Adipocyte (in vitro differentiated cells): ENCODE measurements around the gene LPIN1.

Experiments
- DNase-seq: peaks from one replicate; pipeline ENCODE4 v3.0.0-alpha.2; 2015; ENCODE audit warnings: low read depth
- H3K27me3 ChIP-seq: replicated peaks from 2 replicates; pipeline ENCODE4 v1.7.0; 2013; ENCODE audit warnings: mild to moderate bottlenecking, low read length, moderate library complexity; ENCODE audit not compliant: control insufficient read depth, insufficient read depth
- H3K36me3 ChIP-seq: 2 replicates; pipeline ENCODE4 v1.7.0; 2013; ENCODE audit warnings: low read length, mild to moderate bottlenecking, moderate library complexity; ENCODE audit not compliant: control insufficient read depth, insufficient read depth, severe bottlenecking
- H3K4me1 ChIP-seq: 2 replicates; pipeline ENCODE4 v1.7.0; 2013; ENCODE audit warnings: mild to moderate bottlenecking, low read length, moderate library complexity; ENCODE audit not compliant: control insufficient read depth, insufficient read depth
- H3K4me3 ChIP-seq: 2 replicates; pipeline ENCODE4 v1.7.0; 2013; ENCODE audit warnings: mild to moderate bottlenecking, low read length, moderate library complexity
- H3K9ac ChIP-seq: 2 replicates; pipeline ENCODE4 v1.7.0; 2013; ENCODE audit warnings: mild to moderate bottlenecking, low read length, moderate library complexity
- H3K9me3 ChIP-seq: 2 replicates; pipeline ENCODE4 v1.7.0; 2013; ENCODE audit warnings: mild to moderate bottlenecking, low read length, moderate library complexity; ENCODE audit not compliant: control insufficient read depth

LPIN1 gene

DNA sequence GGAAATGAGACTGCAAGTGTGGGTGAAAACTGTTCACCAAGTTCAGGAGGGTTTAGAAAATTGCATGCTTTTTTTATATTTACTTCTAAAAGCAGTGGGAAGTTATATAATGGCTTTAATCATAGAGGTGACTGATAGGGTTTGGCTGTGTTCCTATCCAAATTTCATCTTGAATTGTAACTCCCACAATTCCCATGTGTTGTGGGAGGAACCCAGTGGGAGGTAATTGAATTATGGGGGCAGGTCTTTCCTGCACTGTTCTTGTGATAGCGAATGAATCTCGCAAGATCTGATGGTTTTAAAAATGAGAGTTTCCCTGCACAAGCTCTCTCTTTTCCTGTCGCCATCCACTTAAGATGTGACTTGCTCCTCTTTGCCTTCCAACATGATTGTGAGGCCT, 40.7 kb upstream of the LPIN1 start:
- DNase-seq = no peak
- H3K9ac ChIP-seq = no peak overlapping the region
- H3K9me3 ChIP-seq = no peaks in the 10 kb centered on the region
- H3K4me3 ChIP-seq = no peak overlapping the region
- H3K36me3 ChIP-seq = no peaks in the 10 kb centered on the region
- no peaks in the 10 kb centered on the region for H3K27me3 ChIP-seq
- H3K4me1 ChIP-seq = peaks cover 44% of the 10 kb centered on the region

DNA sequence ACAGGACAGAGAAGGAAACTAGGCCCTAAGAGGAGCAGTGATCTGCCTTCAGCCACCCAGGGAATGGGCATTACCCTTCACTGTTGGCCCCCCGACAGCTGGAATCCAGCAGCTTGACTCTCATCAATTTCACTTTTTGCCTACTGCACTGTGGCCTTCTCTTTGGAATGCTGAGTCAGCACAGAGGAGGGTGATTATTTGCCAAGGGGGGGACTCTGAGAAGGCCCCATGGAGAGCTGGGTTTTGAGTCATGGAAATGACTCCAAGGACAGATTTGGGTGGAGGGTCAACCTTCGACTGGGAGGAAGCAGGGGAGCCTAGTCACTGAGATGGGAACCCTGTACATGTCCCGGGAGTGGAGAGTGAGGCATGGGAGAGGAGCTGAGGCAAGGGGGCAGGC, 38.3 kb upstream of the LPIN1 start:
- no peak for DNase-seq

DNA sequence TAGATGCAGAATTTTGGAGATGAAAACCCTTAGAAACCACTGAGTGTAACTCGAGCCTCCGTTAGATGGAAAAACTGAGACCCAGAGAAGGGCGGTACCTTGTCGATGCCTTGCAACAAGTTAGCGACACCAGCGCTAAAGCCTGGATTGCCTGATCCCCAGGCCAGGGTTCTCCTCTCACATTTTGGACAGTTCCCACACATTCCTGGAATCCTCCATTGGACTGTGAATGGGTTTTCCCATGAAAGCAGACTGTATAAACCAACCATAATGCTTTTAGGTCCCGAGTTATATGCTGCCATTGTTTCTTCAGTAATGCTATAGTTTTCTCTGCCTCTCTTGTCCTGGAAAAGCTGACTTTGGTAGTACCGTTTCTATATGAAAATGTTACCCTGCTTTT, 37.1 kb upstream of the LPIN1 start:
- no peak for DNase-seq
- no peak overlapping the region for H3K4me3 ChIP-seq
- H3K36me3 ChIP-seq = no peaks in the 10 kb centered on the region
- peak overlapping the region; percentile 1 for H3K9ac ChIP-seq
- no peaks in the 10 kb centered on the region for H3K9me3 ChIP-seq
- peaks cover 50% of the 10 kb centered on the region for H3K4me1 ChIP-seq
- H3K27me3 ChIP-seq = no peaks in the 10 kb centered on the region

More for the DNA sequence above, 38.3 kb upstream of the LPIN1 start:
- no peaks in the 10 kb centered on the region for H3K9me3 ChIP-seq
- H3K4me3 ChIP-seq = no peak overlapping the region
- no peaks in the 10 kb centered on the region for H3K36me3 ChIP-seq
- H3K27me3 ChIP-seq = no peaks in the 10 kb centered on the region
- peak overlapping the region; percentile 10 for H3K9ac ChIP-seq
- H3K4me1 ChIP-seq = peaks cover 62% of the 10 kb centered on the region

DNA sequence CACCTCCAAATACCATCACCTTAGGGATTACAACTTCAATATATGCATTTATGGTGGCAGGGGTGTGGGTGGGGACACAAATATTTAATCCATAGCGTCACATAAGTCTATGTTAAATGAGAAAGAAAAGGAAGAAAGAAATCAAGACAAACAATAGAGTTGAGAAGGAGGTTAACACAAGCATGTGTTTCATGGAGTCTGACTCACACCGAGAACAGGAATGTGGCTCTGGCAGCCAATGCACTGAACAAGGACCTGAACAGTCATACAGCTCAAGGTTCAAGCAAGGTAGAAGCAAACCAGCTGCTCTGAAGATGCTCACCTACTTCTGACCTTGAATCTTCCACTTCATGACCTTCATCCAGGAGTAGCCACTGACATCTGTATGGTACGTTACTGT, 36.2 kb upstream of the LPIN1 start:
- Histone ChIP-seq H3K4me3 (peak overlapping the region; percentile 12), H3K36me3 (no peaks in the 10 kb centered on the region), H3K4me1 (peaks cover 50% of the 10 kb centered on the region), H3K9me3 (no peaks in the 10 kb centered on the region), H3K9ac (peak overlapping the region; percentile 66), H3K27me3 (no peaks in the 10 kb centered on the region)
- DNase-seq = peak; percentile 75

DNA sequence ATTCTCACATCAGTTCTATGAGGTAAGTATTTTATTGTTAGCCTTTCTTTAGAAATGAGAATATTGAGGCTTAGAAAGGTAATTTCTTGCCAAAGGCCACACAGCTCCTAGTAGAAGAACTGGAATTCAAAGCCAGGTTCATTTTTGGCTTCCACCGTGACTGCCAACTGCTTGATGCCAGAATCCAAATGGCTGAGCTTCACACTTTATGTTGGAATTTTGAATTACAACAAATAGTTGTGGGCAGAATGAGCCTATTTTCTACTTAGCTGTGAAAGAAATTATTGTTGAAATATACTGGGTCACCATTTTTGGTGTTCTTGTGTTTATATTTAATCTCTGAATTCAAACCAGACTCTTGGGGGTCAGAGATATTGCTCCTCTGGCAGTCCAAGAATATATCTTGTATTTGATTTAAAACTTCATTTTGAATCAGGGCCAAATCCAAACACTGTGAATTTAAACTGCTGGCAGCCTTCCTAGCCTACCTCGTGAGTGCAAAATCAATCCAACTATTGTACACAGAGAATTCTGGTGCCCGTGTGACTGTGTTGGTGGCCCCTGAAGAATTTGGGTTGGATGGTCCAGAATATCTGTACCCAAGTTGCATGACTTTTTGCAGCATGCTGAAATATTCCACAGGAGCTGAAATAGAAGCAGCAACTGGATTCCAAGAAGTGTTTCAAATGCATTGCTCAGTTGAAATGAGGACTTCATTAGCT, 35.6 kb upstream of the LPIN1 start:
- Histone ChIP-seq H3K4me3 (peak overlapping the region; percentile 12), H3K4me1 (peaks cover 50% of the 10 kb centered on the region), H3K9me3 (no peaks in the 10 kb centered on the region), H3K27me3 (no peaks in the 10 kb centered on the region), H3K36me3 (no peaks in the 10 kb centered on the region), H3K9ac (peak overlapping the region; percentile 66)
- DNase-seq = peak; percentile 38

DNA sequence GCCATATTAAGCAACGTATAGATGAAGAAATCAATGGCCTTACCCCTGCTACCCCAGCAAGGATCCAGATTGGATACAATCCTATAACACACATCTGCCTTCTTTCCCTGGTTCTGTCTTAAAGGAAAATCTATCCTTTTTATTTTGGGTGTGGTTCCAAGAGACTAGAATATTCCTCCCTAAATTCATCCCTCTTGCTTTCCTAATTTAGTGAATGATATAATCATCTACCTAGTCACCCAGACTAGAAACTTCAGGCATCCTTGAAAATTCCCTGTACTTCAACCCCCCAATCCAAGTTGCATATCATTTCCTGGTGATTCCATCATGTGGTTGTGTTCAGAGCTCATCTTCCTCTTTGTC, 35.1 kb upstream of the LPIN1 start:
- Histone ChIP-seq H3K4me3 (peak overlapping the region; percentile 10), H3K9me3 (no peaks in the 10 kb centered on the region), H3K36me3 (no peaks in the 10 kb centered on the region)

DNA sequence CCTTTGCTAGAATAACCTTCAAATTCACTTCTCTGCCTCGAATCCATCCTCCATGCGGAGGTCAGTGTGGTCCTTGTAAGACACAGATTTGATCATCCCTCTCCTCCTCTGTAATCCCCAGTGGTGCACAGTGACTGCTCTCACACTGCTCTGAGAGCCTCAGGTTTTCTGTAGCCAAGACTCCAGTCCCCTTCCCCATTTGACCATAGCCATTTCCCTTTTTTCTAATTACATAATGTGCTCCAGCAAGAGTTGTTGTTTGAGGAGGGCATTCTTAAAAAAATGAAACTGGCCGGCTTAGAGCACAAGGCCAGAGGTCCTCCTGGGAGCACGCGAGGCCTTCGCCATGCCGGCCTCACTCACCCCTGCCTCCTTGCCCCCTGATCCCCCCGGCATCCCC, 34.7 kb upstream of the LPIN1 start:
- no peaks in the 10 kb centered on the region for H3K27me3 ChIP-seq

More for the DNA sequence above, 35.1 kb upstream of the LPIN1 start:
- DNase-seq = no peak
- Histone ChIP-seq H3K4me1 (peaks cover 54% of the 10 kb centered on the region), H3K9ac (peak overlapping the region; percentile 66), H3K27me3 (no peaks in the 10 kb centered on the region)

DNA sequence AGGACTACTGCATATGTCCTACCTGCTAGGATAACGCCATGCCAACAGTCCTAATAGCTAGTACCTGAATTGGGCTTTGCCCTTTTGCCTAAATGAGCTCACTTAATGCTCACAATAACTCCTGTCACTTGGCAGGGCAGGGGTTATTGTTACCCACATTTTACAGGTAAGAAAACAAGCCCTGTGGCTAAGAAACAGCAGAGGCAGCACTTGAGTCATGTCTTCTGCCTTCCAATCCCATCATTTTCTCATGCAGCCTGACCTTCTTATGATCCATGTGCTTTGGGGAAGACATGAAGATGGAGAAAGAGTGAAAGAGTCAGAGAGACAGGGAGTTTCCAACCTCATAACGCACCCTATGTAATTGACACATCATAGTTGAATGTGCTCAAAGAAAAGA, 33.6 kb upstream of the LPIN1 start:
- no peak overlapping the region for H3K4me3 ChIP-seq
- no peaks in the 10 kb centered on the region for H3K9me3 ChIP-seq
- peaks cover 66% of the 10 kb centered on the region for H3K4me1 ChIP-seq
- no peak for DNase-seq
- H3K27me3 ChIP-seq = no peaks in the 10 kb centered on the region
- no peak overlapping the region for H3K9ac ChIP-seq
- H3K36me3 ChIP-seq = no peaks in the 10 kb centered on the region

More for the DNA sequence above, 34.7 kb upstream of the LPIN1 start:
- Histone ChIP-seq H3K4me3 (no peak overlapping the region), H3K36me3 (no peaks in the 10 kb centered on the region), H3K4me1 (peaks cover 58% of the 10 kb centered on the region), H3K9ac (peak overlapping the region; percentile 40), H3K9me3 (no peaks in the 10 kb centered on the region)
- no peak for DNase-seq

DNA sequence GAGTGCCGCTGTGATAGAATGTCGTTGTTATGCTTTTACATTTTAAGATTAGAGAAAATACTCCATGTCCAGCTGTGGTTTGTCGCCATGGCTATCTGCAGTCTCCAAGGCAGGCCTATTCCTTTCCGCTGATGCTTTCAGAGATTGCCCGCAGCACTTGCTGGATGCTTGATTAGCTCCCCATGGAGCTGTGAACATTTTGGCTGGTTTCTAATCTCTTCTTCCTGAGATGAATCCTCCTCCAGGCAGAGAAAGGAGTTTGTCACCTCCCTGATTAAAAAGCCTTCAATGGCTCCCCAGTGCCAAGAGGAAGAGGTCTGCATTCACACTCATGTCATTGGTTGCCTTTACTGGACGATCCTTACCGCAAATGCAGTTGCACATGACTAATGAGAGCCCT, 32.6 kb upstream of the LPIN1 start:
- DNase-seq = no peak
- Histone ChIP-seq H3K27me3 (no peaks in the 10 kb centered on the region), H3K9me3 (no peaks in the 10 kb centered on the region)

DNA sequence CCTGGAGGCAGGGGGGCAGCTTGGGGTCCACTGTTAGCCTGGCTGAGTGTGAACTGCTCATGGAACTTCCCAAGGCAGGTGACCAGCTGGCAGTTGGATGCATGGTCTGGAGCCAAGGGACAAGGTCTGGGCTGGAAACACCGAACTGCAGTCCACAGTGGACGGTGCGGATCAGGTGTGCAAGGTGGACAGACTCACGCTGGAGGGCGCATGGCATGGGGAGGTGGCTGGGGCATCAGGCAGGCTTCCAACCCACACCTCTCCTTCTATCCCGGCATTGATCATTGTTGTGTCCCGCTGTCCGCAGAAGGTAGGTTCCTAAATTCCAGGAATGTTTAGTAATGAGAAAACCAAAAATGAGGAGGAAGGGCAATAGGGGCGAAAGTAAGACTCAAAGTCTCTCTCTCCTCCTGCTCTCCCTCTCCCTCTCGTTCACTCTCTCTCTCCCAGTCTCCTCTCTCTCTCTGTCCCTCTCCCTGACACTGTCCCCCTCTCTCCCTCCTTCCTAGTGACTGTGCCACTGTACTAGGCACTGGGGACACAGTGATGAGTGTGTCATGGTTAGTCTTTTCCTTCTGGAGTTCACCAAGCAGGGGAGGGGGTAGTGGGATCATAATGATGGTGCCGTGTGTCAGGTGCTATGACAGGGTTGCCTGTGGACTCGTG, 30.3 kb upstream of the LPIN1 start:
- DNase-seq = no peak
- no peaks in the 10 kb centered on the region for H3K9me3 ChIP-seq
- H3K27me3 ChIP-seq = no peaks in the 10 kb centered on the region
- H3K9ac ChIP-seq = peak overlapping the region; percentile 72
- no peaks in the 10 kb centered on the region for H3K36me3 ChIP-seq
- H3K4me1 ChIP-seq = peaks cover 43% of the 10 kb centered on the region
- H3K4me3 ChIP-seq = peak overlapping the region; percentile 51

More for the DNA sequence above, 32.6 kb upstream of the LPIN1 start:
- Histone ChIP-seq H3K9ac (no peak overlapping the region), H3K4me1 (peaks cover 63% of the 10 kb centered on the region), H3K36me3 (no peaks in the 10 kb centered on the region), H3K4me3 (no peak overlapping the region)

DNA sequence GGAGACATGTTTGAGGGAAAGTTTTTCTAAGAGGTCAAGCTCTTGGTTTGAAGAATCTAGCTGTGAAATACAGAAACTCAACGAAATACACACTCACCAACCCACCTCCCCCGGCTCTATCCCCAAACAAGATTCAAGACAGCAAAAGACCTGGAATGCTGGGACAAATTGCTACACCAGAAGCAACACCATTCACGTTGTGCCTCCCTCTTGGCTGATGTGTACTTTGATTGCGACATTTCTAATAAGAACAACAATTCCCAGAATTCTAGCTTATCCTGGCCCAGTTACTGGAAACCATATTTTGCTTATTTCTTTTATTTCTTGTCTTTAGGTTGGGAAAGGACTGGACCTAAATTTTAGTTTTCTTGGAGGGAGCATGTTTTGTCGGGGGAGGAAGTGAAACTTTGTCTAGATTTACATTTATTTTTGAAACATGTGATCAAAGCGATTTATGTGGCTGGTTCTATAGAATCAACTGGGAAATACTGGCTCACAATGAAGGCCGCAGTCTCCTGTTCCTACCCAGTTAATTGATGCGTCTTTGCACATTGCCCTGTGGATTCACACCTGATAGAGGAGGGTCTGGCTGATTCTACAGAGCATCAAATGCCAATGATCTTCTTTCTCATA, 29.6 kb upstream of the LPIN1 start:
- Histone ChIP-seq H3K27me3 (no peaks in the 10 kb centered on the region), H3K9ac (peak overlapping the region; percentile 72), H3K36me3 (no peaks in the 10 kb centered on the region), H3K4me3 (peak overlapping the region; percentile 51), H3K9me3 (no peaks in the 10 kb centered on the region), H3K4me1 (peaks cover 37% of the 10 kb centered on the region)
- peak; percentile 78 for DNase-seq
